Stimulated activated CD4-positive, alpha-beta T cell treated with anti-CD3 and anti-CD28 coated beads, Interleukin-15, amount 100 ng/mL, for 48 hours (primary cell): Measurements from ENCODE around the gene APOE.

Experiments used
- DNase-seq, 2 donors: peaks; one replicate each; pipeline ENCODE4 v3.0.0-alpha.2; 2020; ENCODE audit warnings: low read depth in 2 of 2

The APOE gene

DNA sequence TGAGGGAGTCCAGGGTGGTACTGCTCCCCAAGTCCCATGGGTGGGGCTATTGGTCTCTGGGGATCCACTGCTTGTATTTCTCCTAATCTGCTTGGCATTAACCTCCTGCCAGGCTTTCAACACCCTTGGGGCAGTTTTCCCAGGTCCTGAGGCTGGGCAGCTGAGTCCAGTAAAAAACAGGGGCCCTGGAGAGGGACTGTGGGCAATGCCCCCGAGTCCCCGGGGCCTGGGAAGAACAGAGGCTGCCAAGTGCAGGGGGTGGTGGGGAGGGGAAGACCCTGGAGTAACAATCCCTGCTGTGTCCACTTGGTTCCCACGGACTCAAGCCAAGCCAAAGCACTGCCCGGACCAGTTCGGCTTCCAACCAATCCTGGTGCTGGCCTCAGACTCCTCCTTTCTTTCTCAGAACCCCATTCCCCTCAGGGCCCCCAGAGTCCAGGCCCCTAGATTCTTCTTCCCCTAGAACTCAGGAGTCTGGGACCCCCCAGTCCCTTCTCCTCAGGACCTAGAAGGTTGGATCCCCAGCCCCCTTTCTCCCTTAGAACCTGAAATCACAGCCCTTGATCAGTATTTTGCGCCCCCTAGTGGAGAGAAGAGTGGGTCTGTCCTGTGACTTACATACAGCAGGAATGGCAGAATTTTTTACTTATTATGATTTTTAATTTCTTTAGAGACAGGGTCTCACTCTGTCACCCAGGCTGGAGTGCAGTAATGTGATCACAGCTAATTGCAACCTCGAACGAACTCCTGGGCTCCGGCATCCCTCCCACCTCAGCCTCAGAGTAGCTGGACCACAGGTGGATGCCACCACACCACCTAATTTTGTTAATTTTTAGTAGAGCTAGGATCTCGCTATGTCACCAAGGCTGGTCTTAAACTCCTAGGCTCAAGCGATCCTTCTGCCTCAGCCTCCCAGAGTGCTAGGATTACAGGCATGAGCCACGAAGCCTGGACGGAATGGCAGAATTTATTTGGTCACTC is 45.9 kb downstream of the APOE start:
- DNase-seq, result peak; percentile 19 to 46

DNA sequence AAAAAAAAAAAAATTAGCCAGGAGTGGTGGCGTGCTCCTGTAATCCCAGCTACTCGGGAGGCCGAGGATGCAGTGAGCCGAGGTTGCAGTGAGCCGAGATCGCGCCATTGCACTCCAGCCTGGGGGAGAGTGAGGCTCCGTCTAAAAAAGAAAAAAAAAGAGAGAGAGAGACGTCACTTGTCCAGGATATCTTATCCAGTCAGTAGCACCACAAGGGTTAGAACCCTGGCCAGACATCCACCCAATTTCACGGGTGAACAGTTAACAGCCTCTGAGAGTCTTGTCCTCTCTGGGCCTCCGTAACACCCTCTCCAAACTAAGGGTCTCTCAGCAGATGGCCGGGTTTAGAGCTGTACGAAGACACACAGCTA is 48.7 kb downstream of the APOE start:
- DNase-seq, result no peak

DNA sequence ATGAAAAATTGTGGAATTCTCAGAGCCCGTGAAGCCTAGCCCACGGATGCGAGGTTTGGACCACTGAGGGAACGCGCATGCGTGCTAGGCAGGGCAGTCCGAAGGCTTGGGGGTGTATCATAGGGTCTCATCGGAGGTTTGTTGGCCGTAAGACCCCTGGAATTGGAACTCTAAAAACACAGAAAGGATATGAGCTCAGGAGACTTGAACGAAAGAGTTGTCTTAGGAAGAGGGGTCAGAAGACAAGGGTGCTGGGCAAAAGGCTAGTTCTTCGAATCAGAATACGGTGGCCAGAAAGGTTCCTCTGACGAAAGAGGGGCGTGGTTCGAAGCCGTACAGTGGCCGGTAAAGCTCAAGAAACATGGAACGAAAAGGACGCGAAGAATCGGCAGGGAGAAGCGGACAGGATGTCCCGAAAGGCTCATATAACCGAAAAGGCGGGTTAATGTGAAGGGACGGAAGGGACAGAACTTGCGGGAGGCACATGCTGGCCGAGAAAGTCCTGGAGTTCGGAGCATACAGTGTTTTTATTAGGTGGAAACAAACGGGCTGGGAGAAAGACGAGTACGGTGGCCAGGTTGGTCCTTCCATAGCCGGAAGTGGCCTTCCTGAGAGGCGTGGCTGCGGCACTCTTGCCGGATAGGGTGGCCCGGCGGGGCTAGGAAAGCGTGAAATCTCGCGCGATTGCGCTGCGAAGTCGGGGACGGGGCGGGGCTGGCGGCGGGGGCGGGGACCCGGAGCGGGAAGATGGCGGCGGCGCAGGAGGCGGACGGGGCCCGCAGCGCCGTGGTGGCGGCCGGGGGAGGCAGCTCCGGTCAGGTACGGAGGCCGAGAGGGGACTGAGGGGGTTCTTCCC is 49.3 kb downstream of the APOE start, which contains the start of gene CLPTM1:
Gene CLPTM1 (plus strand): TSS at position 732 of the 856 bp plus-strand sequence. CDS start 16 bp downstream, at position 748.
- peak; percentile 95 to 96 for DNase-seq

DNA sequence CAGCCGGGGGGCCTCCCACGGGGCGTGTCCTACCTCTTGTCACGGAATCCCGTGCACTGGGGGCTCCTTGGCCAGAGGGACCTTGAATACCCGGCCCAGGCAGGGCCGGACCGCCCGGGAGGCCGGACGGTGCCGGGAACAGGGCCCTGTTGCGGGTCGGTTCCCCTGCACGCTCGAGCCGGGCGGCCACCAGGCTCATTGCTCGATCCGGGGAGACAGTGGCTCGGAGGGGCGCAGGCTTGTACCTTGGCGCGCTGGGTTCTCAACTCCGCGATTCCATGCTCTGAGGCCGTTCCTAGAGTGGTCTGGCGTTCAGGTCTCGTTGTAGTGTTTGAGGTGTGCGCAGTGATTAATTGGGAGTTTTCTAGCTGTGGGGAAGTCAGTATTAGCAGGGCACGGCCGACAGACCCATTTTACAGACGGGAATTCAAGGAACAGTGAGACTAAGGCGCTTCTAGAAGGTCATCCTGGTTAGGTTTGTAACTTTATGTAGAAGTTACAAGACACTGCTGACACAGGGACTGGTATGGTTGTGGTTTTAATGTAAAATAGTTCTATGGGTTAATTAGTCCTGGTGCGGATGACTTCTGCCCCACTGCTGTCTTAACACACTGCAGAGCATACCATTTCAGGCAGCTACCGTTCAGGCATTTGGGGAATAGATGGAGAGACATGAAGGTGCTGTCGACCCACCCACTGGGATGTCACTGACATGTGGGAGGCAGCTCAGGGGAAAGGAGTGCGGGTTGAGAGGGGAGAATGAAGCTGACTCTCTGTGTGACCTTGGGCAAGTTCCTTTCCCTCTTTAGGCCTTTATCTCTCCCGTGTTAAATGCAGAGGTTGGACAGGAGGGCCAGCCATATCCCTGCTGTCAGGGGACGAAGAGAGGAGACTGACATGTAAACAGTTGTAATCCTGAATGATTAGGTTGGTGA is 50.2 kb downstream of the APOE start:
- no peak for DNase-seq

DNA sequence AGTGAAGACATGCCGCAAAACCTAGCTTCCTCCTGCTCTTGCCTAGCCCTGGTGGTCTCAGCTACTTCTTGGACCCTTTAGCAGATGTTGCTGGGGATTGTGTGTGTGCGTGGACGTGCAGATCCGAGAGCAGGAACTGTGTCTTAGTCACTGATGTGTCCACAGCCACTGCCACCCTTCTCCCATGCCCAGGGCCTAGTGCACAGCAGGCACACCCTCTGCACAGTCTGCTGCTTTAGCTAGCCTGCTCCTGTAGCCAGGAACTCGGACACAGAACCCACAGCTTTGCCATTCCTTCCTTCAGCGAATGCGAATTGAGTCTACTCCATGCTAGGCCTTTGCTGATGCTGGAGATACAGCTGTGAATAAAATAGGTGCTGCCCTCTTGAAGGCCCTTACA is 51.9 kb downstream of the APOE start:
- DNase-seq, result no peak

DNA sequence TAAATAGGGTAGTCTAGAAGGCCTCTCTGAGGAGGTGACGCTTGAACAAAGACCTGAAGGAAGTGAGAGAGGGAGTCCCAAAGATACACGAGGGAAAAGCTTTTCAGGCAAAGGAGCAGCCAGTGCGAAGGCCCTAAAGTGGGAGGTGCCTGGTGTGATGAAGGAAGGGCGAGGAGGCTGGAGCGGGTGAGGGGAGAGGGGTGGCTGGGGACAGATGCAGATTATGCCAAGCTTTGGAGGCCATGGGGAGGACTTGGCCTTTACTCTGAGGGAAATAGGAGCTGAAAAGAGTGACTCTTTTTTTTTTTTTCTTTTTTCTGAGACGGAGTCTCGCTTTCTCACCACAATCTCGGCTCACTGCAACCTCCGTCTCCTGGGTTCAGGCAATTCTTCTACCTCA is 52.5 kb downstream of the APOE start:
- no peak for DNase-seq
